Measurements from ENCODE around the gene BPHL. TPM values are rescaled to one million over a fixed set of nuclear protein-coding genes. Genes with fewer than 3 reads are reported as not detected.
"Not testable (repeated sequence)": the region's sequence is repeated elsewhere in the genome, so short reads cannot be mapped to it uniquely, and the experiment has no call there.

BPHL gene
- polyA plus RNA-seq, 4 donors = 20.4 to 171 (median 94.2) TPM

DNA sequence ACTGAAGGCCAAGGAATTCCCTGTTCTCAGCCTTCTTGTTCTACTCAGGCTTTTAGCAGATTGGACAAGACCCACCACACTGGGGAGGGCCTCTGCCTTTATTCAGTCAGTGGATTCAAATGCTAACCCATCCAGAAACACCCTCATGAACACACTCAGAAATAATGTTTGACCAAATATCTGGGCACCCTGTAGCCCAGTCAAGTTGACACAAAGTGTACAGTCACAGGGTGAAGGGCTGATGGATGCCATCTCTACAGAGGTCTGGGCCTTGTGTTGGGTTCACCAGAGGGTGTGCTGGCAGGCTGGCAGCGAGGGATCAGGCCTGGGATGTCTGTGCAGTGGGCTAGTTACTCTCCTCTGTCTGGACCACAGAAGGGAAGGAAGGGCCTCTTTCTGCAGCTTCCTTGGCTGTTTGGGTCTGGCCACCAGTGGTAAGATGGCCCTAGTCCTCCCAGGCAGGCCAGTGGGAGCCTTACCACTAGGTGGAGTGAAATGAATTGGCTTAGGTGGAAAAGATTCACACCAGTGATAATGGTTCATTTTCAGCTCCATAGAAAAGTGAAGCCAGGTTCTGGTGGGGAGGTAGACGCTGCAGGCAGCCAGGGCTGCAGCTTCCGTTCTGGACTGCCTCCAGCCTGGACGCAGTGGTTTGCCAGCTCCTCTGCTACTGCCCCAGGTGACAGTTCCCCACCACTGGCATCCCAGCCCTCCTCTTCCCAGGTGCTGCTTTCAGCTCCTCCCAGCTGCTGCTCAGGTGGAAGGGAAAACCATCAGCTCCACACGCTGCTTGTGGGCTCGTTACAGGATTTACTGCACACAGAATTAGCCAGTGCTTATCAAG, 29.6 kb downstream of the BPHL start:
- Histone ChIP-seq H3K4me1 (ENCODE audit: control insufficient read depth in 3 of 3, insufficient read depth in 2 of 3, low read depth in 1 of 3, low read length in 2 of 3) (peaks cover 0 to under 1% (median 0%) of the 10 kb centered on the region in 3 donors), H3K36me3 (ENCODE audit: control insufficient read depth in 3 of 3, insufficient read depth in 2 of 3, low read depth in 1 of 3, low read length in 3 of 3) (peaks cover 3 to 79% (median 12%) of the 10 kb centered on the region in 3 donors), H3K9me3 (ENCODE audit: control insufficient read depth in 2 of 2, insufficient read depth in 1 of 2, low read depth in 1 of 2, low read length in 1 of 2) (peaks cover 0 to 6% of the 10 kb centered on the region in 2 donors), H3K4me3 (ENCODE audit: low read depth in 1 of 3, low read length in 3 of 3) (no peak overlapping the region), H3K27me3 (ENCODE audit: control insufficient read depth in 3 of 3, insufficient read depth in 3 of 3, low read length in 3 of 3) (no peaks in the 10 kb centered on the region), H3K27ac (ENCODE audit: low read depth in 1 of 3, low read length in 2 of 3) (no peak overlapping the region)
- FAIRE-seq (no peak), DNase-seq (no peak)
- WGBS, 3 donors = 88 to 95% (median 91%) methylated on average over 6 of the region's 6 CpGs

DNA sequence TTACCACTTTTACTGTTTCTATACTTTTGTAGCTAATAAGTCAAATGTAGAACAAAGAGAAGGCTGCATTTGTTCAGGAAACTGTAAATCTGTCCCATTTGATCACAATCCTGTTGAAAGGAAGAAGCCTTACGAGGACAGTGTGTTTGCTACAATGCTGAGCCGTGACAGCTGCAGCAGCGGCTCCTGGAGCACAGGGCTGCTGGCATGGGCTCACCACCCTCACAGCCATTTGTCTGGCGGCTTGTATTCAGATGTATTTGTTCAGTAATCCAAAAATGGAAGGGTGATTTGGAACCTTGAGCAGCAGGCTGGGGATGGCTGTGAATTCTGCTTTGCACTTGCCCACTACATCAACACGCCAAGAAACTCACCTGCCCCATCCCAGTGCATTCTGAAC, 33.2 kb downstream of the BPHL start:
- H3K4me3 ChIP-seq (ENCODE audit: low read depth in 1 of 3, low read length in 3 of 3) = no peak overlapping the region
- no peaks in the 10 kb centered on the region for H3K27me3 ChIP-seq (ENCODE audit: control insufficient read depth in 3 of 3, insufficient read depth in 3 of 3, low read length in 3 of 3)
- H3K36me3 ChIP-seq (ENCODE audit: control insufficient read depth in 3 of 3, insufficient read depth in 2 of 3, low read depth in 1 of 3, low read length in 3 of 3) = peaks cover 0 to 59% (median 10%) of the 10 kb centered on the region in 3 donors
- WGBS, 3 donors = 80 to 93% (median 91%) methylated on average over 5 of the region's 5 CpGs
- FAIRE-seq (no peak), DNase-seq (no peak)
- H3K27ac ChIP-seq (ENCODE audit: low read depth in 1 of 3, low read length in 2 of 3) = no peak overlapping the region
- H3K9me3 ChIP-seq (ENCODE audit: control insufficient read depth in 2 of 2, insufficient read depth in 1 of 2, low read depth in 1 of 2, low read length in 1 of 2) = peaks cover 0 to 6% of the 10 kb centered on the region in 2 donors
- peaks cover 0 to 1% (median 0%) of the 10 kb centered on the region in 3 donors for H3K4me1 ChIP-seq (ENCODE audit: control insufficient read depth in 3 of 3, insufficient read depth in 2 of 3, low read depth in 1 of 3, low read length in 2 of 3)

DNA sequence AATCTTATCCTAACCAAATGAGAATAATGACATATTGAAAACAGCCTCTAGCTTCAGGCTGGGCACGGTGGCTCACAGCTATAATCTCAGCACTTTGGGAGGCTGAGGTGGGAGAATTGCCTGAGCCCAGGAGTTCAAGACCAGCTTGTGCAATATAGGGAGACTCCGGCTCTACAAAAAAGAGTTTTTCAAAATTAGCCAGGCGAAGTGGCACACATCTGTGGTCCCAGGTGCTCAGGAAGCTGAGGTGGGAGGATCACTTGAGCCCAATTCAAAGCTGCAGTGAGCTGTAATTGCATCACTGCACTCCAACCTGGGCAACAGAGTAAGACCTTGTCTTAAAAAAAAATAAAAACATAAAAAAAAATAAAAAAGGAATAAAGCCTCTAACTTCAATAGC, 34.2 kb downstream of the BPHL start:
- Histone ChIP-seq H3K4me1 (ENCODE audit: control insufficient read depth in 3 of 3, insufficient read depth in 2 of 3, low read depth in 1 of 3, low read length in 2 of 3) (peaks cover 0 to 5% (median 0%) of the 10 kb centered on the region in 3 donors), H3K4me3 (ENCODE audit: low read depth in 1 of 3, low read length in 3 of 3) (no peak overlapping the region), H3K27me3 (ENCODE audit: control insufficient read depth in 3 of 3, insufficient read depth in 3 of 3, low read length in 3 of 3) (no peaks in the 10 kb centered on the region), H3K27ac (ENCODE audit: low read depth in 1 of 3, low read length in 2 of 3) (no peak overlapping the region), H3K36me3 (ENCODE audit: control insufficient read depth in 3 of 3, insufficient read depth in 2 of 3, low read depth in 1 of 3, low read length in 3 of 3) (peaks cover 0 to 49% (median 10%) of the 10 kb centered on the region in 3 donors), H3K9me3 (ENCODE audit: control insufficient read depth in 2 of 2, insufficient read depth in 1 of 2, low read depth in 1 of 2, low read length in 1 of 2) (peaks cover 0 to 4% of the 10 kb centered on the region in 2 donors)
- DNase-seq (no peak), FAIRE-seq (no peak)
- WGBS, 3 donors = 81 to 91% (median 89%) methylated on average over 3 of the region's 3 CpGs

DNA sequence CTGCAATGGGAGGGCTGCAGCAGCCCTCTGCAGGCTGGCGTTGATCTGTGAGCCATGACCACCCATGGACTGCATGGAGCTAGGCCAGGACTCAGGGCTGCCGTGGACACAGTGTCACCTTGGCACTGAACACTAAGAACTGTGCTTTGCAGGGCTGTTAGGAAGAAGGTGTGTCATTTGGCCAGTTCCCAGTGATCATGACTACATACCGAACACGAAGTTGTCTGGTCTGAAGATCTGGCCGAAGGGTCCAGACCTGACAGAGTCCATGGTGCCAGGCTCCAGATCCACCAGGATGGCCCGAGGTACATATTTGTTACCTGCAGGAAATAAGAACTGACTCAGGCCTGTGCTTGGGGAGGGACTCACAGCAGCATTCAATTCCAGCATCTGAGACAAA, 36.9 kb downstream of the BPHL start:
- H3K4me3 ChIP-seq (ENCODE audit: low read depth in 1 of 3, low read length in 3 of 3); H3K27ac ChIP-seq (ENCODE audit: low read depth in 1 of 3, low read length in 2 of 3); H3K27me3 ChIP-seq (ENCODE audit: control insufficient read depth in 3 of 3, insufficient read depth in 3 of 3, low read length in 3 of 3); H3K9me3 ChIP-seq (ENCODE audit: control insufficient read depth in 2 of 2, insufficient read depth in 1 of 2, low read depth in 1 of 2, low read length in 1 of 2); FAIRE-seq: not testable (repeated sequence)
- WGBS, 3 donors = 31 to 67% (median 47%) methylated on average over 6 of the region's 6 CpGs
- Histone ChIP-seq H3K36me3 (ENCODE audit: control insufficient read depth in 3 of 3, insufficient read depth in 2 of 3, low read depth in 1 of 3, low read length in 3 of 3) (peaks cover 0 to 27% (median 2%) of the 10 kb centered on the region in 3 donors), H3K4me1 (ENCODE audit: control insufficient read depth in 3 of 3, insufficient read depth in 2 of 3, low read depth in 1 of 3, low read length in 2 of 3) (peaks cover 0 to 24% (median 0%) of the 10 kb centered on the region in 3 donors)
- peak in 1 of 2 donors; percentile 34 for DNase-seq

DNA sequence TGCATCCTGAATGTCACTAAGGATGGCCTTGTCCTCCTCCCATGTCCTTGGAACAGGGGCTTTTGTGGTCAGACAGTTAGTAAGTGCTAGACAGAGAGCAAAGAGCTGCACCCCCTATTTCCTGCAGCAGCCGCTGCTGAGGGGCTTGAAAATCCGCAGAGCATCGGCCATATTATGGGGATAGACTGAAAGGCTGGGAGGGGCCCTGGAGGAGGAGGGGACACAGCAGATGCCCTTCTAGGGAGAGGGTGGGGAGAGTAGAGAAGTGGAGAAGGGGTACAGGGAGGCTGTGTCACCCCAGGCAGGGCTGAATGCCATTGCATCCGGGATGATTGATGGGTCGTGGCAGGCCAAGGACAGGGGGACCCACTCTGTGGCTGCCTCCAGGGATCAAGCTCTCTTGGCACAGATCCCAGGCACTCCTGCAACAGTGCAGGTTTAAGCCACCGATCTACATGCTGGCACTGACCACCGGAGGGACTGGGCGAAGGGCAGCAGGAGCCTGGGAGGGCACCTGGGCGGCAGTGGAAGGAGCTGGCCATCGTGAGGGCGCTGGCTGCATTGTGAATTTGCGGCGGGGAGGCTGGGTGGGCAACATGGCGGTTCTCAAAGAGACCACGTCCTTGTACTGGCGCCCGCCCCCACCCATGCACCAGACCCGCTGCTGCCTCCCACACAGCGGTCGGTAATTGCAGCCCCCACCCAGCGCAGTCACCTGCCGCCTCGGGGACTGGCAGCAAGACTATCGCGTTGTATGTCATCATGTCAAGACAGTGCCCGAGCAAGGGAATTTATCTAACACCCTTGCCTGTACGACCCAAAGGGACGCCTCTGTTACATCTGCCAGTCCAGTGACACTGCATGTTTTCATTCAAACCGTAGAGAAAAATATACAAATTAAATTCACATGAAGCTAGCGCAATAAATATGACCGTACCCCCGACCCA, 37.9 kb downstream of the BPHL start:
- WGBS, 3 donors = 8 to 10% (median 9%) methylated on average over 26 to 30 of the region's 32 CpGs
- not testable (repeated sequence) for H3K27me3 ChIP-seq (ENCODE audit: control insufficient read depth in 3 of 3, insufficient read depth in 3 of 3, low read length in 3 of 3); H3K9me3 ChIP-seq (ENCODE audit: control insufficient read depth in 2 of 2, insufficient read depth in 1 of 2, low read depth in 1 of 2, low read length in 1 of 2); FAIRE-seq
- Histone ChIP-seq H3K36me3 (ENCODE audit: control insufficient read depth in 3 of 3, insufficient read depth in 2 of 3, low read depth in 1 of 3, low read length in 3 of 3) (peaks cover 0 to 20% (median 2%) of the 10 kb centered on the region in 3 donors), H3K4me1 (ENCODE audit: control insufficient read depth in 3 of 3, insufficient read depth in 2 of 3, low read depth in 1 of 3, low read length in 2 of 3) (peaks cover 0 to 32% (median 0%) of the 10 kb centered on the region in 3 donors), H3K4me3 (ENCODE audit: low read depth in 1 of 3, low read length in 3 of 3) (peak overlapping the region; percentile 65 to 95 (median 70)), H3K27ac (ENCODE audit: low read depth in 1 of 3, low read length in 2 of 3) (peak overlapping the region; percentile 56 to 93 (median 86))
- peak; percentile 30 to 63 for DNase-seq

DNA sequence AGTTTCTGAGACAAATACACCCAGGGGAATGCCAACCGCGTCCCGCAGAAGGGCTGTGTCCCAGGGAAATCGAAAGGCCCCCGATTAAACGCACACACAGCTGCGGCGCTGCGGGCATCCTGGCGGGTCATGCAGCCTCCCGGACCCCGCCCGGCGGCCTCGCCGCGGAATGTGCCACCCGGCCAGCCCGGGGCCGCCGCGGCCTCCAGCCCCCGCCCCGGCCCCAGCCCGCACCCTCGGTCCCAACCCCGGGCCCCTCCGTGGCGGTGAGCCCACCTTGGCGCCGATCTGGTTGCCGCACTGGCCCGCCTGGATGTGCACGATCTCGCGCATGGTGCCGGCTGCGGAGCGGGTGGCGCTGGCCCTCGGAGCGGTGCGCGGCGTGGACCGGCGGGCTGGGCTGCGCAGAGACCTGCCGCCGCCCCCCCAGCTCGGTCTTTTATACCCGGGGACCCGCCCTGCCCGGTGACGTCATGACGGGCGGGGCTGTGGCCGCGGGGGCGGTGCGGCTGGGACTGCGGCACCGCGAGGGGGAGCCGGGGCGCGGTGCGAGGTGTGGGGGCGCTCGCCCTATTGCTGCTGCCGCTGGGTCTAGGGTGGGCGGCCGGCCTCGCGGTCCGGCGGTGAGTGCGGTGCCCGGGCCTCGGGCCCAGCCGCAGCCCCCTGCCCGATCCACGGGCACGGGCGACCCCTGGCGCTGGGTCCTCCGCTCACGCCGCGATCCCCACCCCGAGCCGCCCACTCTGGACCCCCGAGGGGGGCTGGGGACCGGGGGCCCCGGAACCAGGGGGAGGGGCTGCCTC, 38.8 kb downstream of the BPHL start, which contains the start of gene TUBB2A:
Gene TUBB2A, minus strand, starts transcription at position 414 of the 803 bp plus-strand sequence. Its CDS starts 81 bp downstream, at position 333.
- Histone ChIP-seq H3K27me3 (ENCODE audit: control insufficient read depth in 3 of 3, insufficient read depth in 3 of 3, low read length in 3 of 3) (no peaks in the 10 kb centered on the region), H3K36me3 (ENCODE audit: control insufficient read depth in 3 of 3, insufficient read depth in 2 of 3, low read depth in 1 of 3, low read length in 3 of 3) (peaks cover 0 to 16% (median 2%) of the 10 kb centered on the region in 3 donors), H3K4me3 (ENCODE audit: low read depth in 1 of 3, low read length in 3 of 3) (peak within 1 kb of the TSS; percentile 65 to 95 (median 70)), H3K4me1 (ENCODE audit: control insufficient read depth in 3 of 3, insufficient read depth in 2 of 3, low read depth in 1 of 3, low read length in 2 of 3) (peaks cover 0 to 39% (median 0%) of the 10 kb centered on the region in 3 donors), H3K27ac (ENCODE audit: low read depth in 1 of 3, low read length in 2 of 3) (peak within 1 kb of the TSS; percentile 86 to 98 (median 93)), H3K9me3 (ENCODE audit: control insufficient read depth in 2 of 2, insufficient read depth in 1 of 2, low read depth in 1 of 2, low read length in 1 of 2) (no peaks in the 10 kb centered on the region)
- DNase-seq = peak; percentile 83 to 93
- FAIRE-seq = no peak
- 0 to 1% (median 0%) methylated on average over 63 to 95 of the region's 95 CpGs for WGBS, 3 donors

DNA sequence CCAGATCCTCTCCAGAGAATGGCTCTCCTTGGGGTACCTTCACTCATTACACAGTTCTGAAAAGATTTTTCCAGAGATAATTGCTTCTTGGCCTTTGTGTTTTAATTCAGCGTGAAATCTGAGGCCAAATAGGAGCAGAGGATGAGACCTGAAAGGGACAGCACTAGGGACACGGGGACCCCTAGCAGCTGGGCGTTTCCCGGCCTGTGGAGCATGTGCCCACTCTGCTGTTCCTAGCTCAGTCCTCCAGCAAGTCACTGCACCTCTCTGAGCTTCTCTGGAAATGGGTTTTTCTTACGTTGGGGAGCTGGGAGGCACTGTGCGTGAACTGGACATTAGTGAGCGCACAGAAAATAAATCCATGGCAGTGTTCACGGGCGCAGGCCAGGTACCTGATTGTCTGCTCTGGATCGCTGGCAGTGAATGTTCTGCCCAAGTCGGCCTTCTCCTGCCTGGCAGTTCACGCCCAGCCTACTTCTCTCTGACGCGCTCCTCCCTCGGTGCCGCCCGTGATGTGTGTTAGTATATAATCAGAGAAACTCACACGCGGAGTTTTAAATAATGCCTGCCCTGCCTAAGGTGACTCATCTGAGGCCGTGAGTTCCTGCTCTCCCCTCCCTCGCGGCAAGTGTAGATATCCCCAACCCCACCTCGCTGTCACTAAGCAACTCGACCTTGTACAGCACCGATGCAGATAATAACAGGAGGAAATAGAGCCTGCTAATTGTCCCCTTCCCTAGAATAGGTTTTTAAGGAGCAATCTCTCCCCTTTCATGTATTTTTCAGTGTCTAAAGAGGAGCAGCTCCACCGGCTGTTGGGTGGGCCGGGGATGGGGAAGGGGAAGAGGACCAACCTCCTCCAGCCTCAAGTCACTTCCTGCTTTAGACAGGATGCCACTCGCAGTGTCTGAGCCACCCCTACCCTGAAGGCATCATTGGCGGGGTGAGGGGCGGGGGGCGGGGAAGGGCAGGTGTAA, 41.6 kb downstream of the BPHL start:
- H3K27me3 ChIP-seq (ENCODE audit: control insufficient read depth in 3 of 3, insufficient read depth in 3 of 3, low read length in 3 of 3) = no peaks in the 10 kb centered on the region
- peaks cover 0 to 45% (median 0%) of the 10 kb centered on the region in 3 donors for H3K4me1 ChIP-seq (ENCODE audit: control insufficient read depth in 3 of 3, insufficient read depth in 2 of 3, low read depth in 1 of 3, low read length in 2 of 3)
- peak overlapping the region in 1 of 3 donors; percentile 6 for H3K4me3 ChIP-seq (ENCODE audit: low read depth in 1 of 3, low read length in 3 of 3)
- no peaks in the 10 kb centered on the region for H3K9me3 ChIP-seq (ENCODE audit: control insufficient read depth in 2 of 2, insufficient read depth in 1 of 2, low read depth in 1 of 2, low read length in 1 of 2)
- FAIRE-seq (no peak), DNase-seq (peak; percentile 95 to 99)
- WGBS, 3 donors = 15 to 50% (median 28%) methylated on average over 31 of the region's 31 CpGs
- peak overlapping the region; percentile 94 to 98 (median 95) for H3K27ac ChIP-seq (ENCODE audit: low read depth in 1 of 3, low read length in 2 of 3)
- H3K36me3 ChIP-seq (ENCODE audit: control insufficient read depth in 3 of 3, insufficient read depth in 2 of 3, low read depth in 1 of 3, low read length in 3 of 3) = peaks cover 0 to 8% (median 0%) of the 10 kb centered on the region in 3 donors

Data from small intestine (tissue), 7 donors.